Right hindlimb (tissue), 1 donor: ENCODE results near the gene TTLL6.
A peak's percentile ranks its signal among the peaks of the same experiment; 100 is the strongest.

ENCODE experiments used
- DNase-seq: peaks from one replicate; pipeline ENCODE4 v3.0.0-alpha.2; 2018

Gene TTLL6

DNA sequence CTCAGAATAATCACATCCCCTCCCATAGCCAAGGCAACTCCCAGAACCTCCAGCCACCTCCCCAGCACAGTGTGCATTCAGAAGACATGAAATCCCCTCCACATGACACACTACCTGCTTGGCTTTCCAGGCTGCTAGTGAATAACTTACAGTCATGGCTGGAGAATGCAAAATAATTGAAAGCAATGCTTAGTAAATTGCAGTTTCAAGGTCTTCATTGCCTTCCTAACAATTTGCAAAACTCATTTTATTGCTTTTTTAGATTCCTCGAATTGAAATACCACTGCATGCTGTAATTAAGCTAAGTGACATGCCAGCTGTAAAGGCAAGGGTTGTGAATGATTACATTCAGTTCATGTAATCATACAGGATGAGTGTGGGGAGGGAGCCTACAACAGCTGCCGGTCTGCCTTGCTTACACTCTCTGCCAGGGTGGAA lies 59.5 kb downstream of the TTLL6 start:
- DNase-seq: no peak

DNA sequence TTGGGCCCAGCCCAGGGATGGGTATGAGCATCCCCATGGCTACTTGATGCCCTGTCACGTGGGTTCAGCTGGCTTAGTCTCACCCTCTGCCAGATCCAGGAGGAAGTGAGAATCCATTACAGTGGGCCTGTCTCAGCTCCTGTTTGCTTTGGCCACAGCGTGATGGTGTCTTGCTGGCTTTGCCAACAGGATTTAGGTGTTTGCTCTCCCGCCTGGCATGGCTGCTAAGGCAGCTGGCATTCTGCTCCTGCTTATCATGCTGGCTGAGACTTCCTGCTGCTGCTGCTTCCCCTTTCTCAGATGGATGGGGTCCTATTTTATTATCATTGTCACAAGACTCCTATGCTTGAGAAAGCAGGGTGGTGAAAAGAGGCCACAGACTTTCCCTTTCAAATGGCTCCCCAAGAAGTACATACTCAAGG lies 60.2 kb downstream of the TTLL6 start:
- DNase-seq: no peak

DNA sequence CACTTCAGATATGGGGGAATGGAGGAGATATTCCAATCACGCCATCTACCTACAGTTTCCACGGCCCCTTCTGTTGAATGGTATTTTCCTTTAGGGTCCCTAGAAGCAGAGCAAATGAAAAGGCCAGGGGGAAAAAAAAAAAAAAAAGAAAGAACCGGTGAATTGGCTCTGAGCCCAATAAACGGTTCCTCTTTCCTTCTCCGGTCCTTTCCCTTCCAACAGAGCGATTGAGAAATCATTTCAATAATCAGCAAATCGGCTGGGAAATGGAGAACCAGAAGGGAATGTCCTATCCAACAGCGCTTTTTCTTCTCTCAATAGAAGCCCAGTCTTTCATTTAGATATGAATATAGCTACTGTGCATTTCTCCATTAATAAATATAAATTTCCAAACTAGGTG lies 61.7 kb downstream of the TTLL6 start:
- DNase-seq: no peak

- DNase-seq: no peak
Observed at GRCh38 chr17:48754500-48755261, 62.3 kb downstream of the TTLL6 start.

- no peak for DNase-seq
Observed at GRCh38 chr17:48753794-48754499, 63.1 kb downstream of the TTLL6 start.

DNA sequence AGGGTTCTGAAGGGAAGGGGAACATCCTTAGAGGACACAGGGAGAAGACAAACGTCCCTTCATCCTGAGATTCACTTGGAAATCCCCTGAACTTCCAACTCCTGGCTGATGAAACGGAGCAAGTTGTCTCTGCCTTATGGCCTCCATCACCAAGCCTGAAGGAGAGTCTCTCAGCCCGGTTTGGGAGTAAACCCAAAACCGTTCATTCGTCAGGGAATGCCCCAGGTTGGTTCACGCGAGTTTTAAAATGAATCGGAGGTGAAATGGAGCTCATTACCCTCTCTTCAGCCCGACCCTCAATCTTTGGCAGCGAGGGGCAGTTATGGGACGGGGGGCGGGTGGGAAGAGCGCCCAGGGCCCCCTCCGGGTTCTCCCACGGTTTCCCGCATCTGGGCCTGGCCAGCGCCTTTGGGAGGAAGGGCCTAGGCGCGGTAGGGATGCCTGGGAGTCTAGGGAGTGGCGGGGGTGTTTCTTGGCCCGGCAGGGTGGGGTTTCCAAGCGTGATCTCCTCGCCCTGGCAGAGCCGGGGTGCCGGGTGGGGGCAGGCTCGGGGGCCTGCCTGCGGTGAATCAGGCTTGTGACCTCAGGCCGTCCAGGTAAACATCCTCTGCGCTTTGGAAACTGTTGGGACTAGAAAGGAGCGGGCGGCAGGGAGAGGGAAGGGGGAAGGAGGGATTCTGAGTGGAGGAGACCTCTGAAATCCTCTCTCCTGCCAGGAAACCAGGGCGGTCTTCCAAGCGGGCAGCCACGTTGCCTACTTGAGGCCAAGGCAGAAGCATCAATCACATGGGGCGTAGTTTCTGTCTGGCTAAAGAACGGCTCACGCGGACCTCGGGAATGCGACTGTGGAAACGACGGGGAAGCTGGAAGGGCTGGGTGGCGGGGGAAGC lies 64.4 kb downstream of the TTLL6 start:
- peak; percentile 60 for DNase-seq

- no peak for DNase-seq
Observed at GRCh38 chr17:48751733-48752398, 65.2 kb downstream of the TTLL6 start.

GRCh38 chr17:48751172-48751571 lies 65.9 kb downstream of the TTLL6 start:
- no peak for DNase-seq

DNA sequence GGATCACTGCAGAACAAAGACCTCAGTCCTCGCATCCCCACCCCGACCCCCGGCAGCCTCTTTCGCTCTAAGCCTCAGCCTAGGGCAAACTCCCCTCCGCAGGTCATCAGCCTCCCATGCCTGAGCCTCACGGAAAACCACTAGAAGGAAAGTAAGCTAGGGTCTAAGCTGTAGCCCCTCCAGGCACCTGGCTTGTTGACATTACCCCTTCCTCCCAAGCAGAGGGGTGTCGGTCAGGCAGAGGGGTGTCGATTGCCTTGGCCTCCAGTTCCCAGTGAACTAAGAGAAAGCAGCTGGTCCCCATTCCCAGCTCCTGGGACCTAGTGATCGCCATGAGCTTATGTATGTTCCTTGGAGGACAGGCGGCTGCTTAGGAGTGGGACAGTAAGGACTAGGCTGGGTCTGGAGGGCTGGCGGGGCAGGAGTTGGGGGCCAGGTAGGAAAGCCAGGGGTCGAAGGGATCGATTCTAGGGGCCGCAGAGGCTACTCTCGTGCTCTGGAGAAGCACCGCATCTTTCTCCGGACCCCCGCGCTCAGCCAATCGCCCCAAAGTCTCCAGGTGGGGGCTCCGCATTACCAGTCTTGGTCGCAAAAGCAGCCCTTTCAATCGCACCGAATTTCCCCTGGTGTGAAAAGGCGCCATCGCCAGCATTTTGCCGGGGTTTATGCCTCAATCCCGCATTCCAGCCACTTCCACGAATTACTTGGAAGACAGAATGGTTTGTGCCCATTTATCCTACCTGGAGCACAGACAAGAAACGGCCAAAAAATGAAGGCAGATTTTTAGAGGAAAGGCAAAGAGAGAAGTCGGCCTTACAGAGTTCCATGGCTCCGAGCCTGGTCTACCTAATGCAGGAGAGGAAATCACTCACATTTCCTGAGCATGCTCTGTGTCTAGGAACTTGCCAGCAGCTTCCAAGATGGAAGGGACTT lies 67.1 kb downstream of the TTLL6 start:
- no peak for DNase-seq

DNA sequence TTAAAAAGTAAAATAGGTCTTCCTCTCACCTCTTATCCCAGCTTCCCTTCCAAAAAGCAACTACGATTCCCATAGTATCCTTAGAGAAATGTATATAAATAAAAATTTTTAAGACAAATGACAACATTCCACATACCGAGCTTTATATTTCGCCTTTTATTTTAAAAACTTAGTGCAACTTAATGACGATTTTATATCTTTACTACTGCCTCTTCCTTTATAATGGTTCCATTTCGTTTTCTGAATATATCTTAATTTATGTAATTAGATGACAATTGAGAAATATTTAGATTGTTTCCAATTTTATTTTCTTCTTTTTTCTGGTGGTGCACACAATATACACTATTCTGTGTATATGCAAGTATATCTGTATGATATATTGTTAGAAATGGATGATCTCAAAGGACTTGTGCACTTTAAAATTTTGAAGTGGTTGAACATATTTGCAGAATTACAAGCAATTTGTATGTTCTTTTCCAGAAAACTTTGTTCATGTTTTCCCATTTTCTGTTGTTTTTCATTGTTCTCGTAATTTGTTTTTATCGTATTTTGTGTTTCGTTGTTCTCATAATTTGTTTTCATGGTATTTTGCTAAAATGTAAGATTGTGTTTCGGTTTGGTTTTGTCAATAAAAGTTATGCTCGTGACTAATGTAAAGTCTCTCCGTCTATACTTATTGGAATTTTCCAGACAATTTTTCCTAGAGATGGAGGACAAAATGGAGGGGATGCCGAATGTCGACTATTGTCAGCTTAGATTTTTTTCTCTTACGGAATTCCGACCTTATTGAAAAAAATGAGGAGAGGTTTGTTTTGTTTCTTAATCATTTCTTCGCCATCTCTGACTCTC lies 68.1 kb downstream of the TTLL6 start:
- no peak for DNase-seq

GRCh38 chr17:48747445-48748363 lies 69.3 kb downstream of the TTLL6 start:
- DNase-seq: no peak

GRCh38 chr17:48746916-48747444 lies 70.0 kb downstream of the TTLL6 start:
- no peak for DNase-seq

- DNase-seq: no peak
Observed at GRCh38 chr17:48745381-48746275, 71.4 kb downstream of the TTLL6 start.

GRCh38 chr17:48740537-48740936 lies 76.5 kb downstream of the TTLL6 start:
- DNase-seq: no peak

DNA sequence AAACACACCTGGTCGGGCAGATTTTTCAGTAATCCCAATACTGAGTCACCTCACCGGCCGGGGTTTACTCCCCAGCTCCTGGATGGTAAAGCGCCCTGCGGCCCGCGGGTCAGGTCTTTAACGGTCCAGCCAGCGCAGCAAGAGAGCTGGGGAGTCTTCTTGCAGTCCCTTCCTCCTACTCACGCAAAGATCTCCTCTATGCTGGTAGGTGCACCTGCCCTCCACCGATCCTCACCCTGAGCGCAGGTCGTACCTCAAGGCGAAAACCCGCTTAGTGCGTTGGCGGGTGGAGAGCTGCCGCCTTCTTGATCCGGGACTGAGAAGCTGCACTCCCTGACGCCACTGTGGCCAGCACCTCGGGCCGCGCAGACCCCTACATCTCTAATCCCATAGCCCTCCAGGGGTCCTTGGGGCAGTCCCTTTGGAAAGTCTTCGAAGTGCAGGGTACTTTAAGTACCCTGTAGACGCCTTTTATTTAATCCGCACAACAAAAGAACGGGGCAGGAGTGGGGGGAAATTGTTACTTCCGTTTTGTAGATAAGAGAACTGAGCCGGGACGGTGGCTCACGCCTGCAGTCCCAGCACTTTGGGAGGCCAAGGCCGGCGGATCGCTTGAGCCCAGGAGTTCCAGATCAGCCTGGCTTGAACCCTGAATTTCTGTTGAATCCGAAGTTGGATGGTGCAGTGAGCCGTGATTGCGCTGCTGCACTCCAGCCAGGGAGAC lies 78.1 kb downstream of the TTLL6 start:
- no peak for DNase-seq

DNA sequence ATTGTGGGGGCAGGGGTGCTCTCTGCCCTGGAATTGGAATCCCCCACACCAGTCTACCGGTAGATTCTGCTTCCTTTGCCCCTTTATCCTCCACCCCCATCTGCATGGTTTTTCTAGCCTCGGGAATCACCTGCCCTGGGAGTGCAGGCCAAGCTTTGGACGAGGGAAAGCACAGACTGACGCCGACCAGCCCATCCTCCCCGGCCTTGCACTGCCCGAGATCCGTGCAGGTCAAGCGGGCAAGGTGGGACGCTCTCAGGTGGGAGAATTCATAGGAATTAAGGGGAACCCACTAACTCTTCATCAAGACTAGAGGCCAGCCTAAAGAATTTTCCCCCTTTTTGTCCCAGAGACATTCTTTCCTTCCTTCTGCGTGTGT lies 78.6 kb downstream of the TTLL6 start:
- no peak for DNase-seq

GRCh38 chr17:48737330-48738043 lies 79.5 kb downstream of the TTLL6 start:
- no peak for DNase-seq
